GM12892 (cell line): ENCODE results near the gene ARSK.

Experiments
- POLR2A ChIP-seq: IDR thresholded peaks from 2 replicates; pipeline ENCODE4 v1.6.1; 2011; ENCODE audit warnings: low read depth, low read length, control low read depth
- TAF1 ChIP-seq: IDR thresholded peaks from 2 replicates; pipeline ENCODE4 v1.6.1; 2011; ENCODE audit warnings: low read depth, mild to moderate bottlenecking, control low read depth, low read length, borderline replicate concordance

GRCh38 chr5:95626701-95627100, 71.8 kb downstream of the ARSK start:
- no peak for TF ChIP-seq TAF1
- no peak for TF ChIP-seq POLR2A
